Measurements from ENCODE around the gene DOCK1.

Gene DOCK1

DNA sequence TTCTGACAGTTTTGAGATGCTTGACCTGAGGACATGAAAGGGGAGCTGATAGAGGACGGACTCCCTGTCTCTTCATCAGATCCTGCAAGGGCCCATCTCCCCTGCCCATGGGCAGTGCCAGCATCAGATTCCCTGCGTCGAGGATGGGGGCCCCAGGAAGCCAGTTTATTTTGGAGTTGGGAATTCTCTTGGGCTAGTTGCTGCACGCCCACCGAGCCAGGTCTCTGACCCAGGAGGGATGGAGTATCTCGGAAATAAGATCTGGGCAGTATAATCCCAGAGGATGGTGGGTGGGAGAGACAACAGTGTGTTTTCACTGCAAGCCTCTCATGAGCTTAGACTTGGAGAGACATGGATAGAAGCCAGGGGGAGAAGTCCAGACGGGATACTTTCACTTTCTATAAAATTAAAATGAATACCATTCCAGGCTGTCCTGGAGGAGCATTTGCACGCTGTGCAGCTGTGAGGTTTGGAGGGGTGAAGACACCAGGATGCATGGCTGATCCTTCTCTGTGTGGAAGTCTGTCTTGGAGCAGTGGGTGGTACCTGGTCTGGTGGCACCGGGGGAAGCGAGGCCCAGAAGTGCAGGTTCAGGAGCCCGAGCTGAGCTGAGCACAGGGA is 25.8 kb downstream of the DOCK1 start:
- TF ChIP-seq, protein P1, sequence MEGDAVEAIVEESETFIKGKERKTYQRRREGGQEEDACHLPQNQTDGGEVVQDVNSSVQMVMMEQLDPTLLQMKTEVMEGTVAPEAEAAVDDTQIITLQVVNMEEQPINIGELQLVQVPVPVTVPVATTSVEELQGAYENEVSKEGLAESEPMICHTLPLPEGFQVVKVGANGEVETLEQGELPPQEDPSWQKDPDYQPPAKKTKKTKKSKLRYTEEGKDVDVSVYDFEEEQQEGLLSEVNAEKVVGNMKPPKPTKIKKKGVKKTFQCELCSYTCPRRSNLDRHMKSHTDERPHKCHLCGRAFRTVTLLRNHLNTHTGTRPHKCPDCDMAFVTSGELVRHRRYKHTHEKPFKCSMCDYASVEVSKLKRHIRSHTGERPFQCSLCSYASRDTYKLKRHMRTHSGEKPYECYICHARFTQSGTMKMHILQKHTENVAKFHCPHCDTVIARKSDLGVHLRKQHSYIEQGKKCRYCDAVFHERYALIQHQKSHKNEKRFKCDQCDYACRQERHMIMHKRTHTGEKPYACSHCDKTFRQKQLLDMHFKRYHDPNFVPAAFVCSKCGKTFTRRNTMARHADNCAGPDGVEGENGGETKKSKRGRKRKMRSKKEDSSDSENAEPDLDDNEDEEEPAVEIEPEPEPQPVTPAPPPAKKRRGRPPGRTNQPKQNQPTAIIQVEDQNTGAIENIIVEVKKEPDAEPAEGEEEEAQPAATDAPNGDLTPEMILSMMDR (IDR thresholded peaks at IDR 0.05), result no peak
- Histone ChIP-seq H3K27me3 (ENCODE audit: control insufficient read depth, insufficient read depth, low read length) (no peaks in the 10 kb centered on the region), H3K4me3 (ENCODE audit: low read depth, low read length) (no peak overlapping the region), H3K4me1 (no peaks in the 10 kb centered on the region), H3K9me3 (ENCODE audit: control insufficient read depth, low read length) (no peaks in the 10 kb centered on the region), H3K27ac (no peak overlapping the region), H3K4me2 (ENCODE audit: low read length) (no peak overlapping the region), H3K79me2 (peaks cover 28% of the 10 kb centered on the region), H3K36me3 (ENCODE audit: control insufficient read depth, insufficient read depth, low read length) (no peaks in the 10 kb centered on the region), H3K9ac (no peak overlapping the region), H2AFZ (no peak overlapping the region)

DNA sequence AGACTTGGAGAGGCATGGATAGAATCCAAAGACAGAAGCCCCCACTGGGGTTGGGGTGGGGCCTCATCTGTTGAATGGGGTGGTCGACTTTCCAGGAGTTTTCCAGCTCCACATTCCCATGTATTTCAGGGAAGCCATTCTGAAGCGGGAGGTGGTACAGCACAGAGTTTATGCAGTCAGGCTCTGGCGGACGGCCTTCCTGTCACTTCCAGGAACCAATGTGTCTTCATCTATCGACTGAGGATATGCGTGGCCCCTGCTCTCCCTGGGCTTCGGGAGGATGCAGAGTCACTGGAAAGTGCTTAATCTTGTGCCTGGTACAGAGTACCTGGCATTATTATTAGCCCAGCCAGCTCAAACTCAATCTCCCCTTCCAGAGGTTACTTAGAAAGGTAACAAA is 26.3 kb downstream of the DOCK1 start:
- TF ChIP-seq, protein P1 (IDR thresholded peaks at IDR 0.05), result no peak
- no peak overlapping the region for H3K4me3 ChIP-seq (ENCODE audit: low read depth, low read length)

DNA sequence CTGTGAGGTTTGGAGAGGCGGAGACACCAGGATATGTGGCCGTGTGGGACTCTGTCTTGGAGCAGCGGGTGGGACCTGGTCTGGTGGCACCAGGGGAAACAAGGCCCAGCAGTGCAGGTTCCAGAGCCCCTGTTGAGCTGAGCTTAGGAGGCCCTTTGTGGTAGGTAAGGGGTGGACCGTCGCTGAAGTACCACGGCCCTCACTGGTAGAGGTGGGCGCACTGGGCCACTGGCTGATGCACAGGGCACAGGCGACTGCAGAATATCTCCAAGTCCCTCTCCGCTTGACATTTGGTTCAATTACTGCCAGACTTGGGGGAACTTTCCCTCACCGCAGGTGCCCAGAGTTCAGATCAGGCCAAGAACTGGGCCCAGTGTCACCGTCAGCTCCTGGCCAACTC is 27.3 kb downstream of the DOCK1 start:
- no peak overlapping the region for H3K4me3 ChIP-seq (ENCODE audit: low read depth, low read length)
- peaks cover 26% of the 10 kb centered on the region for H3K79me2 ChIP-seq
- H3K9me3 ChIP-seq (ENCODE audit: control insufficient read depth, low read length), result no peaks in the 10 kb centered on the region
- H2AFZ ChIP-seq, result no peak overlapping the region
- H3K27ac ChIP-seq, result no peak overlapping the region
- no peak overlapping the region for H3K4me2 ChIP-seq (ENCODE audit: low read length)
- H3K9ac ChIP-seq, result no peak overlapping the region
- no peaks in the 10 kb centered on the region for H3K36me3 ChIP-seq (ENCODE audit: control insufficient read depth, insufficient read depth, low read length)
- H3K4me1 ChIP-seq, result no peaks in the 10 kb centered on the region
- no peaks in the 10 kb centered on the region for H3K27me3 ChIP-seq (ENCODE audit: control insufficient read depth, insufficient read depth, low read length)
- TF ChIP-seq, protein P1 (IDR thresholded peaks at IDR 0.05), result no peak

More for the DNA sequence above, 26.3 kb downstream of the DOCK1 start:
- H2AFZ ChIP-seq, result no peak overlapping the region
- H3K4me2 ChIP-seq (ENCODE audit: low read length), result no peak overlapping the region
- H3K27me3 ChIP-seq (ENCODE audit: control insufficient read depth, insufficient read depth, low read length), result no peaks in the 10 kb centered on the region
- no peak overlapping the region for H3K27ac ChIP-seq
- H3K79me2 ChIP-seq, result peaks cover 28% of the 10 kb centered on the region
- no peaks in the 10 kb centered on the region for H3K36me3 ChIP-seq (ENCODE audit: control insufficient read depth, insufficient read depth, low read length)
- no peaks in the 10 kb centered on the region for H3K9me3 ChIP-seq (ENCODE audit: control insufficient read depth, low read length)
- H3K9ac ChIP-seq, result no peak overlapping the region
- H3K4me1 ChIP-seq, result no peaks in the 10 kb centered on the region

DNA sequence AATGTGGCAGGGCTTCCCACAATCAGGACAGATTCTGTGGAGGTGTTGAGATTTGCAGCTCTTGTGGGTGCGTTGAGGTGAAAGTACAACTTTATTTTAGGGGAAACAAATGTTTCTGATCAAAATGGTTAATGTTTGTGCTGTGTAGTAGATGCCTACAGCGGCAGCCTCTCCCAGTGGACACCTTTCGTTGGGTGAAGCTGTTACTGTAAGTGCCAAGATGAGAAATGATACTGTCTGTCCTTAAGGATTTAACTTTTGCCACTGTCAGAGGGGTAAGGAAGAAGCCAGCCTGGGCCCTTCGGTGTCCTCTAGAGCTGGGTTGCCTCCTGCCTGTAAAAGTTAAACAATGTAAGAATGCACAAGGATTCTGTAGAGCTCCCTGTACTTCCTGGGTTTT is 27.9 kb downstream of the DOCK1 start:
- Histone ChIP-seq H3K4me2 (ENCODE audit: low read length) (no peak overlapping the region), H3K9ac (no peak overlapping the region), H3K27me3 (ENCODE audit: control insufficient read depth, insufficient read depth, low read length) (no peaks in the 10 kb centered on the region), H3K9me3 (ENCODE audit: control insufficient read depth, low read length) (no peaks in the 10 kb centered on the region), H3K79me2 (peaks cover 20% of the 10 kb centered on the region), H3K4me3 (ENCODE audit: low read depth, low read length) (no peak overlapping the region), H2AFZ (no peak overlapping the region), H3K27ac (no peak overlapping the region), H3K36me3 (ENCODE audit: control insufficient read depth, insufficient read depth, low read length) (no peaks in the 10 kb centered on the region), H3K4me1 (no peaks in the 10 kb centered on the region)
- TF ChIP-seq, protein P1 (IDR thresholded peaks at IDR 0.05), result no peak

DNA sequence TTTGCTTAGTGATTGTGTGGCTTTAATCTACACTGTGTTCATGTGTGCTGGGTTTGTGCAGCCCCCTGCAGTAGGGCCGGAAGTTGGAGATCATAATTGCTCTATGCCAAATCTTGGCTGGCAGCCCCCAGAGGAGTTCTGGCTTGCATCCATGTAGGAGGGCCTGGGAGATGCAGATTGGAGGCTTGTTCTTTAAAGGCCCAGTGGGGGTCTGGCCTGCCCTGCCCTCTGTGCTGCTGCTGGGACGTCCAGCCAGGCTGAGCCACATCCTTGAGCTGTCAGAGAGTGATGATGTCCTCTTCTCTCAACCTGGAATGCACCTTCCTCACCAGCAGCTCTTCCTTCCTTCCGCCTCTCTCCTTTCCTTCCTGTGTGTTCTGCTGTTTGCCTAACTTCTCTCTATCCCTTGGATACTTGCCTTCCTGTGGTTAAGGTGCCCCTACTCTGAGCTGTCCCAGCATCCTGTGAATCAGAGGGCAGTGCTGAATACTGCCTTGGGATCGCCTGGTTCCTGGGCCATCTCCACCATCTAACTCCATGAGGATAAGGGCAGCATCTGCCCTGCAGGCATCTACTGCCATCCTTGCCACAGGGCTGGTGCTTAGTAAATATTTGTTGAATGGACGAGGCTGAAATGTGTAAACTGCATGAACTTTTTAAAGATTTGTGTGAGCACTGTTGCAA is 30.2 kb downstream of the DOCK1 start:
- no peaks in the 10 kb centered on the region for H3K4me1 ChIP-seq

More for the DNA sequence above, 30.2 kb downstream of the DOCK1 start:
- Histone ChIP-seq H3K27me3 (ENCODE audit: control insufficient read depth, insufficient read depth, low read length) (no peaks in the 10 kb centered on the region), H3K27ac (no peak overlapping the region), H2AFZ (no peak overlapping the region), H3K4me2 (ENCODE audit: low read length) (no peak overlapping the region), H3K36me3 (ENCODE audit: control insufficient read depth, insufficient read depth, low read length) (no peaks in the 10 kb centered on the region), H3K79me2 (peaks cover 21% of the 10 kb centered on the region), H3K4me3 (ENCODE audit: low read depth, low read length) (no peak overlapping the region), H3K9me3 (ENCODE audit: control insufficient read depth, low read length) (no peaks in the 10 kb centered on the region), H3K9ac (no peak overlapping the region)
- TF ChIP-seq, protein P1 (IDR thresholded peaks at IDR 0.05), result no peak

Data from parathyroid adenoma (tissue), 2 donors.